Stimulated activated CD4-positive, alpha-beta T cell treated with anti-CD3 and anti-CD28 coated beads, Interleukin-1b, Interleukin-23, amount 100 ng/mL, for 4 hours (primary cell): Measurements from ENCODE around the gene TMEM167A.

Source experiments
- DNase-seq, 2 donors: peaks; one replicate each; pipeline ENCODE4 v3.0.0-alpha.2; 2020; ENCODE audit warnings: low read depth in 2 of 2

The TMEM167A gene, protein sequence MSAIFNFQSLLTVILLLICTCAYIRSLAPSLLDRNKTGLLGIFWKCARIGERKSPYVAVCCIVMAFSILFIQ

GRCh38 chr5:83076742-83077661, at the start of gene TMEM167A, which contains the start of gene XRCC4:
TSS of gene TMEM167A (minus strand) at chr5:83077394. CDS start at chr5:83077323, 71 bp downstream.
TSS of gene XRCC4 (plus strand) at chr5:83077547. CDS start at chr5:83104920, 27,373 bp downstream.
- peak; percentile 76 to 82 for DNase-seq

- no peak for DNase-seq
Observed at GRCh38 chr5:83126501-83126900, 49.3 kb upstream of the TMEM167A start.

- DNase-seq: no peak
Observed at GRCh38 chr5:83125560-83125959, 48.4 kb upstream of the TMEM167A start.

DNA sequence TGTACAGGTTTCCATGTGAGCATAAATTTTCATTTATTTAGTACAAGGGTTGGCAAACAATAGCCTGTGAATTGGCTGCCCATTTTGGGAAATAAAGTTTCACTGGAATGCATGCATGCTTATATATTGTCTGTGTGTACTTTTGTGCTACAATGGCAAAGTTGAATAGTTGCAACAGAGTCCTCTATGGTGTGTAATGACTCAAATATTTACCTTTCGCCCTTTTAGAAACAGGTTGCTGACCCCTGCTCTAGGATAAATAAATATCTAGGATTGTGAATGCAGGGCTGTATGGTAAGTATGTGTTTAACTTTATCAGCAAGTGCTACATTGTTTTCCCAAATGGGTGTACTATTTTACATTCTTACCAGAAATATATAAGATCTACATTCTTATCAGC, 47.4 kb upstream of the TMEM167A start:
- no peak for DNase-seq

GRCh38 chr5:83118976-83119375, 41.8 kb upstream of the TMEM167A start:
- DNase-seq: no peak

GRCh38 chr5:83118471-83118870, 41.3 kb upstream of the TMEM167A start:
- no peak for DNase-seq

- DNase-seq: no peak
Observed at GRCh38 chr5:83115816-83116215, 38.6 kb upstream of the TMEM167A start.

GRCh38 chr5:83109380-83109779, 32.2 kb upstream of the TMEM167A start:
- no peak for DNase-seq

GRCh38 chr5:83107692-83108420, 30.7 kb upstream of the TMEM167A start:
- no peak for DNase-seq

GRCh38 chr5:83104021-83104420, 26.8 kb upstream of the TMEM167A start:
- DNase-seq: no peak

DNA sequence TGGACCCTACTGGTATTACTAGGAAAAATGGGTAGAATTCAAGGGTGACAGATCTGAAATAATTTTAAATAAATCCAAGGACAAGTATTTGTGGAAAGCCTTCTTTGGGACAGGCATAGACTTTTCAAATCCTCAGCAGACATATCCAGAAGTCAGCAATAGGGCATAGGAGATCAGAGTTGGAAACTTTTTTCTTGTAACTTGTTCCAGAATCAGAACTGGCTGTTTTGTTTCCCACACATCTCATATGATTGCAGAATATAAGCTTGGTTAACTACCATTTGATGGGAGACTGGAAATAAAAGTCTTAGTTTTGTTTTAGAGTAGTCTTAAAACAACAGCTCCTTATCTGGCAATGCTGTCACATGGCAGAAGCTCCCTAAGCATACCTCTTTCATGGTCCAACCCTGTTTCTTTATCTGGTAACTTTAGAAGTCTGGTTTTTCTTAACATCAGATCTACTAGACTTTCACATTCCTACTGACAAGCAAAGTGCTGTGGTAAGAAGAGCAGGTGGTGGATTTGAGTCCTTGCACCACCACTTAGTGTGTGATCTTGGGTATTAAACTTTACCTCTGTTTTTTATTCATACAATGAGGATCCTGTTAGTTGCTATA, 25.3 kb upstream of the TMEM167A start:
- no peak for DNase-seq

DNA sequence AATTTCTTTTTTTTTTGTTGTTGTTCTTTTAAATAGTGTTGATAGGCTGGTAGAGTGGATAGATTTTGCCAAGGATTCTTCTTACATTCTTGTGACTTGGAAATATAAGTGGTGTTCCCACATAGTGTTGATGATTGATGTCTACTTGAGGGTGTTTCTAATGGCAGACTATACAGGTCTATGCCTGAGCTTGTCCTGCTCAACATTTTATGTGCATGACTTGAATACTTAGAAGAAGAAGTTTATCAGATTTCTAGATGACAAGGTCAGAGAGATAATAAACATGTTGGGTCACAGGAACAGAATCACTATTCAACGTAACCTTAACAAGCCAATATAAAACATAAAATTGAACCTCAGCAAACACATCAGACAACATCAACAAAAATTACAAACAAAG, 24.3 kb upstream of the TMEM167A start:
- no peak for DNase-seq

- DNase-seq: no peak
Observed at GRCh38 chr5:83099445-83099844, 22.3 kb upstream of the TMEM167A start.

DNA sequence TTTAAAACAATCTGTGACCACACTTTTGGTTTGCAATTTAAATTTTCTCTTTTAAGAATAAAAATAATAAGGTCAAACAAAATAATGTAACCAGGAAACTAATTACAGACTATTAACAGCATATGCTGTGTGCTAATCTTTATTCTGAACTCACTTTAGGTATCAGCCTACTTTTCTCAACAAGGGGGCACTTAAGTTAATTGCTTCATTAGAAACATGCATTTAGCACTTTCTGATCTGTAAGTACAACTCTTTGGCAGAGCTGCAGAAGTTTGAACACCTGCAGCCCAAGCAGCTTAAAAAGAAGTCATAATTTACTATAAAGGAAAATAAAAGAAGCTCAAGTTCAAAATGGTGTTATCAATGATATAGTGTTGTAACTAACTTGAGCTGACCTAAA, 21.8 kb upstream of the TMEM167A start:
- DNase-seq: no peak

GRCh38 chr5:83097689-83098231, 20.6 kb upstream of the TMEM167A start:
- DNase-seq: no peak

DNA sequence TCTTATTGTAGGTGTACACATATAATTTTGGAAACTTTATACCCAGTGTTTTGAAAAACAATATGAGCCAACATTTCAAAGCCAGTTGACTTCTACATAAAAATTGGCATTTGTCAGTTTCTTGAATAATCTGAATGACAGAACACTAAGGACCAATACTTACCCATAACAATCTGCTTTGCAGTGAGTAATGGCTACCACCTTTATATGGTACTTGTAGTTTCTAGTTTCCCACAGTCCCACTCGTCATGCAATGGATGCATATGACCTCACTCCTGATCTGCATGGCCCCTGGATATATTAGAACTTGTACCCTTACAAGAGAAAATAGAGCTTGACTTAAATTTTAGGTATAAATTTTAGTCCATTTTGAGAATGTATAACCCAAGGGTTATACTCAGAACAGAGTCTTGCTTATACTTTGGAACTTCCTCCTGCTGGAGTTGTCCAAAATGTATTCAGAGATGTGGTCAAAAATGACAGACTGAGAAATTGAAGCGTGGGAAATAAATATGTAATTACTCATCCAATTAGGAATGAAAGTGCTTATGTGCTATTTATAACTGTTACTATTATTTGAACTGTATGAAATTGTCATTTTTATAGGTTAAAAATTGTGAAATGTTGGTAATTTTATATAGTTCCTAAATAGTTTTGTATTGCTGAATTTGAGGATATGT, 19.6 kb upstream of the TMEM167A start:
- DNase-seq: no peak

DNA sequence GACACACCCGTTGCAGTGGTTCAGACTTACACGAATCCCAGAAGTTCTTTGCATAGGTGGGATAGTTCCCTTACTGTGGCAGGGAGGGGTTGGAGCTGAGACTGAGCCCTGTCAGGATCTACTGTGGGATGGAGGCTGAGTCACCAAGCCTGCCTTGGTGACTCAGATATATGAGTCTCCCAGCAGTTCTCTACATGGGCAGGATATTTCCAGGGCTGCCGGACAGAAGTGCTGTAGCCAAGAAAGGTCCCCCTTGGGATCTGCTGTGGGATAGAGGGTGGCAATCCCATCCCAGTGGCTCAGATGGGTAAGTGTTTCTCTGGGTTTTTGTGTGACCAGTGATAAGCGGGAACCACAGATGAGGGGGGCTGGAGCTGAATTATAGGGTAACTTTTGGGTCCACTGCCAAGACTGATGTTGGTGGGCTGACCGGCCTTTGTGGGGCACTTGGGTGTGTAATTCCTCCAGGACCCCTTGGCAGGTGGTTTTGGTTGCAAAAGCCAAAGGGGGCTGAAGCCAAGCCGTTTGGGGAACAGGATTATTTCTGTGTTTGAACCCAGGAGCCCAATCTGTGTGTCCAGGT, 18.9 kb upstream of the TMEM167A start:
- no peak for DNase-seq

DNA sequence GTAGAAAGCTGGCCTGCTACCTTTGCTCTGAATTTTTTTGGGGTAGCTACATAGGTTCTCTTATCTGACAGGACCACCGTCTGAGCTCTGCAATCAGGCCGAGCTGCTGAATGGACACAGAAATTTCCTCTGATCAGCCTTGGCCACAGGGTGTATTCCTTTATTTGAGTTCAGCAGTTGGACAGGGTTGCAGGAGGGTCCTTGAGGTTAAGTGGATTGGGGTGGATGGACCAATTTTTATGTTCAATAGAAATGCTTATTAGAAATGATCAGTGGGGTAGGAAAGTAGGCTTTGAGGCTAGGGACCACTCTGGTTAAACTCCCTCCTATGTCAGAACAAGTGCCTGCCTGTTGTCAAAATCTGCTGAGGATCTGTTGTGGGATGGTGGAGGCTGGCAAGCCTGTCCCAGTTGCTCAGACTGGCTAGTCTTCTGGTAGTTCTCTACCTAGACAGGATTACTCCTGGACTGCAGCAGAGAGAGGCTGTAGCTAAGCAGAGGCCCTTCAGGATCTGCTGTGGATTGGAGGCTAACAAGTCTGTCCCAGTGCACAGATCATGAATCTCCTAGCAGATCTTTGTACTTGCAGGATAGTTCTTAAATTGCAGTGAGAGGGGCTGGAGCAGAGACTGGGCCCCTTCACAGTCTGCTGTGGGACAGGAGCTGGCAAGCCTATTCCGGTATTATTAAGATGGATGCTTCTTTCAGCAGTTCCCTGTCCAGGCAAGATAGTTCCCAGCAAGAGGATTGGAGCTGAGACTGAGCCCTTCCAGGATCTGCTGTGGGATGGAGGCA, 18.2 kb upstream of the TMEM167A start:
- DNase-seq: no peak

- DNase-seq: no peak
Observed at GRCh38 chr5:83093692-83094091, 16.5 kb upstream of the TMEM167A start.

- DNase-seq: no peak
Observed at GRCh38 chr5:83092619-83093018, 15.4 kb upstream of the TMEM167A start.
